Lung (tissue), 12 donors: ENCODE data around the gene OSTF1. TPM values are rescaled to one million over a fixed set of nuclear protein-coding genes. Genes with fewer than 3 reads are reported as not detected.

Experiments
- ATAC-seq: fragments of 200-7000 bp; cut with Tn5 transposase; one replicate; pipeline ENCODE4 v1.9.1; 2020; ENCODE audit warnings: moderate number of reproducible peaks; ENCODE audit not compliant: insufficient read depth, low FRiP score
- DNase-seq, 3 donors: peaks; one replicate each; pipeline ENCODE4 v3.0.0-alpha.2; 2013 to 2017
- H3K27ac ChIP-seq, 2 donors: one replicate each; pipeline ENCODE4 v1.5.1; 2013; ENCODE audit warnings: mild to moderate bottlenecking in 2 of 2, moderate library complexity in 2 of 2, control low read depth in 1 of 2, inconsistent platforms in 1 of 2, low read depth in 1 of 2, low read length in 1 of 2
- H3K27me3 ChIP-seq, 3 donors: one replicate each; pipeline ENCODE4 v1.5.1; 2013; ENCODE audit warnings: low read length in 2 of 3; ENCODE audit not compliant: control insufficient read depth in 3 of 3, insufficient read depth in 3 of 3
- H3K36me3 ChIP-seq, 4 donors: one replicate each; pipeline ENCODE4 v1.5.1; 2013; ENCODE audit warnings: low read length in 4 of 4, mild to moderate bottlenecking in 1 of 4, moderate library complexity in 1 of 4; ENCODE audit not compliant: control insufficient read depth in 4 of 4, insufficient read depth in 4 of 4
- H3K4me1 ChIP-seq, 5 donors: one replicate each; pipeline ENCODE4 v1.5.1; 2013; ENCODE audit warnings: low read length in 5 of 5, mild to moderate bottlenecking in 2 of 5, moderate library complexity in 1 of 5; ENCODE audit not compliant: control insufficient read depth in 5 of 5, insufficient read depth in 5 of 5
- H3K4me3 ChIP-seq: one replicate; pipeline ENCODE4 v1.5.1; 2013; ENCODE audit warnings: mild to moderate bottlenecking, control low read depth, moderate library complexity
- H3K9ac ChIP-seq, 2 donors: one replicate each; pipeline ENCODE4 v1.5.1; 2013; ENCODE audit warnings: low read length in 2 of 2, control low read depth in 1 of 2; ENCODE audit not compliant: insufficient read depth in 1 of 2
- H3K9me3 ChIP-seq, 4 donors: one replicate each; pipeline ENCODE4 v1.5.1; 2013; ENCODE audit warnings: low read length in 3 of 4, mild to moderate bottlenecking in 1 of 4, moderate library complexity in 1 of 4; ENCODE audit not compliant: control insufficient read depth in 4 of 4, insufficient read depth in 3 of 4
- WGBS, 2 donors: extraction: QIAGEN DNeasy Blood & Tissue Kit; methylation state at CpG; one replicate each; pipeline ENCODE4 v1.1.7; 2013; 5-methylcytosine and 5-hydroxymethylcytosine counted together
- polyA plus RNA-seq, 2 donors: library from polyadenylated mRNA; stranded (reverse); fragments of 200-250 nt; gene quantifications; one replicate each; pipeline ENCODE4 v1.2.1, GENCODE V29; 2013
- total RNA-seq, 2 donors: library from RNA; depleted of rRNA in 1 of 2; stranded (reverse); fragments of >200 nt in 1 of 2; gene quantifications; one replicate each; pipeline ENCODE4 v1.2.1, GENCODE V29; 2014 to 2021
- TF ChIP-seq, protein P1 (sequence below): IDR thresholded peaks from 2 replicates; pipeline ENCODE4 v1.5.1; 2012; ENCODE audit warnings: mild to moderate bottlenecking; ENCODE audit errors: control extremely low read depth, extremely low read depth
- donor health status: control.
- donor health status: control.
- donor health status: Bipolar disorder and iron deficiency.
- donor health status: healthy.
- donor health status: DM: yes; HTN: yes; CAD: no.

OSTF1 gene
- total and polyA plus RNA-seq, 4 donors, result 50.9 to 91.0 (median 72.0) TPM

DNA sequence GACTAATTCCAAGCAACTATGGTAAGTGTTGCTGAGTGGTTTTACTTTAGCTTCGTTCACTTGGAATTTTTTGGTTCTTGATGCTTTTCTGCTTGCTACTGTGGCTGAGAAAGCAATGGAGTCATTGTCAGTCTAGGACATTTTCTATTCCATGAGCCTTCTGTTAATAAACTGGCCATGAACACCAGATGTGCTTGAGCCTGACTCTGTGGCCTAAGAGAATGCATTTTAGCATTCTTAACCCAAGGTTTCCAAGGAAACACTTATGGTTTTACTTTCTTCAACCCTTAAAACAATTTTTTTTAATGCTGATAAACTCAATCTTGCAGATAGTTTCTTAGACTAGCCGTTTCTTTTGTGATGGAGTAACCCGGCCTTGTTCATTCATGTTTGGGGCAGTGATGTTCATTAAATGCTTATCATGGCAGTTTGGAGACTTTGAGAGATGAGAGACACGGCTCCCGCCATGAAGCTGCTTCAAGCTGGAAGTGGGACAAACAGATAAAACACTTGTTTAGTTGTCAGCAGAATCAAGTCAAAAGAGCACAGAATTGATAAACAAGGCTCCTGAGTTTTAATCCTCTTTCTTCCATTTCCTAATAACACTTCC is 42.4 kb downstream of the OSTF1 start:
- H3K27me3 ChIP-seq, result no peaks in the 10 kb centered on the region
- no peak overlapping the region for H3K4me3 ChIP-seq
- H3K36me3 ChIP-seq, result peaks cover 4 to 42% (median 22%) of the 10 kb centered on the region in 4 donors
- TF ChIP-seq, protein P1, sequence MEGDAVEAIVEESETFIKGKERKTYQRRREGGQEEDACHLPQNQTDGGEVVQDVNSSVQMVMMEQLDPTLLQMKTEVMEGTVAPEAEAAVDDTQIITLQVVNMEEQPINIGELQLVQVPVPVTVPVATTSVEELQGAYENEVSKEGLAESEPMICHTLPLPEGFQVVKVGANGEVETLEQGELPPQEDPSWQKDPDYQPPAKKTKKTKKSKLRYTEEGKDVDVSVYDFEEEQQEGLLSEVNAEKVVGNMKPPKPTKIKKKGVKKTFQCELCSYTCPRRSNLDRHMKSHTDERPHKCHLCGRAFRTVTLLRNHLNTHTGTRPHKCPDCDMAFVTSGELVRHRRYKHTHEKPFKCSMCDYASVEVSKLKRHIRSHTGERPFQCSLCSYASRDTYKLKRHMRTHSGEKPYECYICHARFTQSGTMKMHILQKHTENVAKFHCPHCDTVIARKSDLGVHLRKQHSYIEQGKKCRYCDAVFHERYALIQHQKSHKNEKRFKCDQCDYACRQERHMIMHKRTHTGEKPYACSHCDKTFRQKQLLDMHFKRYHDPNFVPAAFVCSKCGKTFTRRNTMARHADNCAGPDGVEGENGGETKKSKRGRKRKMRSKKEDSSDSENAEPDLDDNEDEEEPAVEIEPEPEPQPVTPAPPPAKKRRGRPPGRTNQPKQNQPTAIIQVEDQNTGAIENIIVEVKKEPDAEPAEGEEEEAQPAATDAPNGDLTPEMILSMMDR, result no peak
- DNase-seq (peak in 2 of 3 donors; percentile 52 to 54), ATAC-seq (no peak)
- no peak overlapping the region for H3K27ac ChIP-seq
- WGBS, 2 donors, result 69 to 72% methylated on average over 5 of the region's 5 CpGs
- peaks cover 0 to 16% (median 0%) of the 10 kb centered on the region in 5 donors for H3K4me1 ChIP-seq
- no peaks in the 10 kb centered on the region for H3K9me3 ChIP-seq
- H3K9ac ChIP-seq, result peak overlapping the region in 1 of 2 donors; percentile 3

DNA sequence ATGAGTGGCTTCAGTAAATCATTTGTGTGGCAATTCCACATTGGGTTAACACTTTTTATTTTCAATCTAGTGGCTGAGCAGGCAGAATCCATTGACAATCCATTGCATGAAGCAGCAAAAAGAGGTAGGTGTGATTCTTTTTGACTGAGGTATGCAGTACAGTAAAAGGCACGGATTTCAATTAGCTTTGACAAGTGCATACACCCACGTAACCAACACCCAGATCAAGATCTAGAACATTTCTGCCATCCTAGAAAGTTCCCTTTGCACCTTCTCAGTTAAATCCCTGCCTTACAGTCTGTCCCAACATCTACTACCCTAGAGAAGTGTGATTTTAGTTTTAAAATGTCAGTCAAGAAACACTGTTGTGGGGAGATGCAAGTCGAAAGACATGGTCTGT is 43.4 kb downstream of the OSTF1 start:
- Histone ChIP-seq H3K9me3 (no peaks in the 10 kb centered on the region), H3K27ac (no peak overlapping the region), H3K27me3 (no peaks in the 10 kb centered on the region), H3K9ac (no peak overlapping the region), H3K36me3 (peaks cover 4 to 46% (median 28%) of the 10 kb centered on the region in 4 donors), H3K4me1 (peaks cover 0 to 16% (median 0%) of the 10 kb centered on the region in 5 donors), H3K4me3 (no peak overlapping the region)
- 87 to 90% methylated on average over 3 of the region's 3 CpGs for WGBS, 2 donors
- TF ChIP-seq, protein P1, result no peak
- ATAC-seq, result no peak
- DNase-seq, result no peak

DNA sequence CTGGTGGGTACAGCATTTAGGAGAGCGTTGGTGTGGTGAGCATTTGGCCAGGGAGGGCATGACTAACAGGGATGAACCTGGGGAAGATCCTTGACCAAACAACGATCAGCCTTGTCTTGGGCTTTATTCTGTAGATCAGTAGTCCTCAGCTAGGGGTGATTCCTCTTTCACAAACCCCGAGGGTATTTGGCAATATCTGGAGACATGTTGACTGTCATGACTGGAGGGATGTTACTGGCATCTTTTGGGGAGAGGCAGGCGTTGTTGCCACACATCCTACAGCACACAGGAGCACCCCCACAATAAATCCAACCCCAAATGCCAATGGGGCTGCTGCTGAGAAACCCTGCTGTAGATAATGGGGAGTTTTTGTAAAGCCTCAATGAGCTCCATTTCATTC is 43.9 kb downstream of the OSTF1 start:
- TF ChIP-seq, protein P1, result no peak
- Histone ChIP-seq H3K27me3 (no peaks in the 10 kb centered on the region), H3K4me1 (peaks cover 0 to 16% (median 0%) of the 10 kb centered on the region in 5 donors), H3K36me3 (peaks cover 4 to 50% (median 30%) of the 10 kb centered on the region in 4 donors), H3K9ac (no peak overlapping the region), H3K4me3 (no peak overlapping the region), H3K27ac (peak overlapping the region in 1 of 2 donors; percentile 11), H3K9me3 (no peaks in the 10 kb centered on the region)
- ATAC-seq, result no peak
- whole genome bisulfite sequencing, 2 donors, result 53 to 82% methylated on average over 4 of the region's 4 CpGs
- DNase-seq, result no peak
